ENCODE data around the gene BACH2. TPM values are rescaled to one million over a fixed set of nuclear protein-coding genes. Genes with fewer than 3 reads are reported as not detected.

BACH2 gene
- total and polyA plus RNA-seq, 10 of the 15 experiments (the other 5 are each of a cell fraction or from before 2014, with no cell fraction given) = 0.03 to 0.28 (median 0.04) TPM; not detected in 3

DNA sequence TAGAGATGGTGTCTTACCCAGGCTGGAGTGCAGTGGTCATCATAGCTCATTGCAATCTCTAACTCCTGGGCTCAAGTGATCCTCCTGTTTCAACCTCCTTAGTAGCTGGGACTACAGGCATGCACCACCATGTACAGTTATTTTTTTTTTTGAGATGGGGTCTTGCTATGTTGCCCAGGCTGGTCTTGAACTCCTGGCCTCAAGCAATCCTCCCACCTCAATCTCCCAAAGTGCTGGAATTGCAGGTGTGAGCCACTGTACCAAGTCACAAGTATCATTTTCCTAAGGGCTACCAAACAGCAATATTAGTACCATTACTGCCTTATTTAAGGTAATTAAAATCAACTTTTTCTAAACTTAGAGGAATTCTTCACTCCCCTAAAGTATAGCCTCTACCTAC is 49.4 kb downstream of the BACH2 start:
- Histone ChIP-seq H2AFZ (ENCODE audit: control insufficient read depth, low read depth, low read length) (no peak overlapping the region), H3K4me1 (ENCODE audit: control insufficient read depth, insufficient read depth, low read length) (no peaks in the 10 kb centered on the region), H3K79me2 (ENCODE audit: control insufficient read depth, insufficient read depth, low read length) (no peaks in the 10 kb centered on the region), H3K27ac (ENCODE audit: control insufficient read depth, insufficient read depth) (no peak overlapping the region), H3K36me3 (ENCODE audit: control insufficient read depth in 2 of 2, insufficient read depth in 2 of 2, low read length in 1 of 2) (no peaks in the 10 kb centered on the region), H3K4me3 (no peak overlapping the region), H3K9ac (ENCODE audit: control insufficient read depth, insufficient read depth, low read length) (no peak overlapping the region), H4K20me1 (ENCODE audit: control insufficient read depth, insufficient read depth) (no peaks in the 10 kb centered on the region), H3K9me3 (replicated peaks; ENCODE audit: control insufficient read depth, insufficient read depth, low read length) (no peaks in the 10 kb centered on the region), H3K27me3 (replicated peaks in 1 of 2; ENCODE audit: control insufficient read depth in 2 of 2, insufficient read depth in 2 of 2, low read length in 1 of 2) (peaks cover 0 to 4% of the 10 kb centered on the region in 2 experiments; a peak in 2 of 4 replicates), H3K4me2 (ENCODE audit: control insufficient read depth, insufficient read depth) (no peak overlapping the region)
- SMC1A ChIA-PET (ENCODE audit: uncharacterized antibody, unreplicated experiment) = interaction anchor here (0.7 kb wide), 1 partner anchor 16 kb away, joined by 4 read pairs; no protein-coding TSS in a partner anchor
- DNase-seq (ENCODE audit: low read depth, low spot score) = no peak
- POLR2A ChIA-PET = interaction anchor here (0.7 kb wide), 1 partner anchor 30 kb away, joined by 3 read pairs; no protein-coding TSS in a partner anchor
- in situ Hi-C loops (cut with MboI) = no loop called here
- CTCF ChIA-PET = interaction anchor here (0.6 to 1.0 kb wide), 2 partner anchors 27 to 41 kb away, joined by 3 read pairs; no protein-coding TSS in a partner anchor
- no TSS peak for BruUV-seq (replicated peaks)
- no peak for ATAC-seq
- RAD21 ChIA-PET (ENCODE audit: unreplicated experiment) = no interaction called here
- intact Hi-C loops (cut with micrococcal nuclease; ENCODE audit: unreplicated experiment) = no loop called here
- no peak for FAIRE-seq
- TF ChIP-seq MYC (IDR thresholded peaks at IDR 0.05; ENCODE audit: insufficient read depth, insufficient read length, insufficient replicate concordance, low read length, severe bottlenecking) (no peak), POLR2A (IDR thresholded peaks at IDR 0.05; ENCODE audit: low read depth, low read length) (no peak), SMARCA5 (IDR thresholded peaks at IDR 0.05) (no peak), SIN3A (IDR thresholded peaks at IDR 0.05; ENCODE audit: low read depth, low read length) (no peak), LARP7 (IDR thresholded peaks at IDR 0.05) (no peak), SP1 (IDR thresholded peaks at IDR 0.05; ENCODE audit: low read depth, low read length) (no peak), TCF7 (IDR thresholded peaks at IDR 0.05; ENCODE audit: borderline replicate concordance) (no peak), WRNIP1 (IDR thresholded peaks at IDR 0.05; ENCODE audit: borderline replicate concordance, low read depth, low read length) (no peak), TBL1XR1 (IDR thresholded peaks at IDR 0.05; ENCODE audit: low read depth, low read length) (no peak)
- TF ChIP-seq, protein P1, sequence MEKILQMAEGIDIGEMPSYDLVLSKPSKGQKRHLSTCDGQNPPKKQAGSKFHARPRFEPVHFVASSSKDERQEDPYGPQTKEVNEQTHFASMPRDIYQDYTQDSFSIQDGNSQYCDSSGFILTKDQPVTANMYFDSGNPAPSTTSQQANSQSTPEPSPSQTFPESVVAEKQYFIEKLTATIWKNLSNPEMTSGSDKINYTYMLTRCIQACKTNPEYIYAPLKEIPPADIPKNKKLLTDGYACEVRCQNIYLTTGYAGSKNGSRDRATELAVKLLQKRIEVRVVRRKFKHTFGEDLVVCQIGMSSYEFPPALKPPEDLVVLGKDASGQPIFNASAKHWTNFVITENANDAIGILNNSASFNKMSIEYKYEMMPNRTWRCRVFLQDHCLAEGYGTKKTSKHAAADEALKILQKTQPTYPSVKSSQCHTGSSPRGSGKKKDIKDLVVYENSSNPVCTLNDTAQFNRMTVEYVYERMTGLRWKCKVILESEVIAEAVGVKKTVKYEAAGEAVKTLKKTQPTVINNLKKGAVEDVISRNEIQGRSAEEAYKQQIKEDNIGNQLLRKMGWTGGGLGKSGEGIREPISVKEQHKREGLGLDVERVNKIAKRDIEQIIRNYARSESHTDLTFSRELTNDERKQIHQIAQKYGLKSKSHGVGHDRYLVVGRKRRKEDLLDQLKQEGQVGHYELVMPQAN (conservative IDR thresholded peaks at IDR 0.05) = no peak
- TF ChIP-seq, protein P2, sequence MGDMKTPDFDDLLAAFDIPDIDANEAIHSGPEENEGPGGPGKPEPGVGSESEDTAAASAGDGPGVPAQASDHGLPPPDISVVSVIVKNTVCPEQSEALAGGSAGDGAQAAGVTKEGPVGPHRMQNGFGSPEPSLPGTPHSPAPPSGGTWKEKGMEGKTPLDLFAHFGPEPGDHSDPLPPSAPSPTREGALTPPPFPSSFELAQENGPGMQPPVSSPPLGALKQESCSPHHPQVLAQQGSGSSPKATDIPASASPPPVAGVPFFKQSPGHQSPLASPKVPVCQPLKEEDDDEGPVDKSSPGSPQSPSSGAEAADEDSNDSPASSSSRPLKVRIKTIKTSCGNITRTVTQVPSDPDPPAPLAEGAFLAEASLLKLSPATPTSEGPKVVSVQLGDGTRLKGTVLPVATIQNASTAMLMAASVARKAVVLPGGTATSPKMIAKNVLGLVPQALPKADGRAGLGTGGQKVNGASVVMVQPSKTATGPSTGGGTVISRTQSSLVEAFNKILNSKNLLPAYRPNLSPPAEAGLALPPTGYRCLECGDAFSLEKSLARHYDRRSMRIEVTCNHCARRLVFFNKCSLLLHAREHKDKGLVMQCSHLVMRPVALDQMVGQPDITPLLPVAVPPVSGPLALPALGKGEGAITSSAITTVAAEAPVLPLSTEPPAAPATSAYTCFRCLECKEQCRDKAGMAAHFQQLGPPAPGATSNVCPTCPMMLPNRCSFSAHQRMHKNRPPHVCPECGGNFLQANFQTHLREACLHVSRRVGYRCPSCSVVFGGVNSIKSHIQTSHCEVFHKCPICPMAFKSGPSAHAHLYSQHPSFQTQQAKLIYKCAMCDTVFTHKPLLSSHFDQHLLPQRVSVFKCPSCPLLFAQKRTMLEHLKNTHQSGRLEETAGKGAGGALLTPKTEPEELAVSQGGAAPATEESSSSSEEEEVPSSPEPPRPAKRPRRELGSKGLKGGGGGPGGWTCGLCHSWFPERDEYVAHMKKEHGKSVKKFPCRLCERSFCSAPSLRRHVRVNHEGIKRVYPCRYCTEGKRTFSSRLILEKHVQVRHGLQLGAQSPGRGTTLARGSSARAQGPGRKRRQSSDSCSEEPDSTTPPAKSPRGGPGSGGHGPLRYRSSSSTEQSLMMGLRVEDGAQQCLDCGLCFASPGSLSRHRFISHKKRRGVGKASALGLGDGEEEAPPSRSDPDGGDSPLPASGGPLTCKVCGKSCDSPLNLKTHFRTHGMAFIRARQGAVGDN (IDR thresholded peaks at IDR 0.05) = no peak
- TF ChIP-seq, protein P3, sequence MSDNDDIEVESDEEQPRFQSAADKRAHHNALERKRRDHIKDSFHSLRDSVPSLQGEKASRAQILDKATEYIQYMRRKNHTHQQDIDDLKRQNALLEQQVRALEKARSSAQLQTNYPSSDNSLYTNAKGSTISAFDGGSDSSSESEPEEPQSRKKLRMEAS (IDR thresholded peaks at IDR 0.05; ENCODE audit: low read depth, low read length) = no peak
- TF ChIP-seq, protein P4, sequence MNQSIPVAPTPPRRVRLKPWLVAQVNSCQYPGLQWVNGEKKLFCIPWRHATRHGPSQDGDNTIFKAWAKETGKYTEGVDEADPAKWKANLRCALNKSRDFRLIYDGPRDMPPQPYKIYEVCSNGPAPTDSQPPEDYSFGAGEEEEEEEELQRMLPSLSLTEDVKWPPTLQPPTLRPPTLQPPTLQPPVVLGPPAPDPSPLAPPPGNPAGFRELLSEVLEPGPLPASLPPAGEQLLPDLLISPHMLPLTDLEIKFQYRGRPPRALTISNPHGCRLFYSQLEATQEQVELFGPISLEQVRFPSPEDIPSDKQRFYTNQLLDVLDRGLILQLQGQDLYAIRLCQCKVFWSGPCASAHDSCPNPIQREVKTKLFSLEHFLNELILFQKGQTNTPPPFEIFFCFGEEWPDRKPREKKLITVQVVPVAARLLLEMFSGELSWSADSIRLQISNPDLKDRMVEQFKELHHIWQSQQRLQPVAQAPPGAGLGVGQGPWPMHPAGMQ (IDR thresholded peaks at IDR 0.05; ENCODE audit: borderline replicate concordance) = no peak
- TF ChIP-seq, protein P5, sequence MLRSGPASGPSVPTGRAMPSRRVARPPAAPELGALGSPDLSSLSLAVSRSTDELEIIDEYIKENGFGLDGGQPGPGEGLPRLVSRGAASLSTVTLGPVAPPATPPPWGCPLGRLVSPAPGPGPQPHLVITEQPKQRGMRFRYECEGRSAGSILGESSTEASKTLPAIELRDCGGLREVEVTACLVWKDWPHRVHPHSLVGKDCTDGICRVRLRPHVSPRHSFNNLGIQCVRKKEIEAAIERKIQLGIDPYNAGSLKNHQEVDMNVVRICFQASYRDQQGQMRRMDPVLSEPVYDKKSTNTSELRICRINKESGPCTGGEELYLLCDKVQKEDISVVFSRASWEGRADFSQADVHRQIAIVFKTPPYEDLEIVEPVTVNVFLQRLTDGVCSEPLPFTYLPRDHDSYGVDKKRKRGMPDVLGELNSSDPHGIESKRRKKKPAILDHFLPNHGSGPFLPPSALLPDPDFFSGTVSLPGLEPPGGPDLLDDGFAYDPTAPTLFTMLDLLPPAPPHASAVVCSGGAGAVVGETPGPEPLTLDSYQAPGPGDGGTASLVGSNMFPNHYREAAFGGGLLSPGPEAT (IDR thresholded peaks at IDR 0.05; ENCODE audit: low read depth) = no peak
- TF ChIP-seq, protein P6, sequence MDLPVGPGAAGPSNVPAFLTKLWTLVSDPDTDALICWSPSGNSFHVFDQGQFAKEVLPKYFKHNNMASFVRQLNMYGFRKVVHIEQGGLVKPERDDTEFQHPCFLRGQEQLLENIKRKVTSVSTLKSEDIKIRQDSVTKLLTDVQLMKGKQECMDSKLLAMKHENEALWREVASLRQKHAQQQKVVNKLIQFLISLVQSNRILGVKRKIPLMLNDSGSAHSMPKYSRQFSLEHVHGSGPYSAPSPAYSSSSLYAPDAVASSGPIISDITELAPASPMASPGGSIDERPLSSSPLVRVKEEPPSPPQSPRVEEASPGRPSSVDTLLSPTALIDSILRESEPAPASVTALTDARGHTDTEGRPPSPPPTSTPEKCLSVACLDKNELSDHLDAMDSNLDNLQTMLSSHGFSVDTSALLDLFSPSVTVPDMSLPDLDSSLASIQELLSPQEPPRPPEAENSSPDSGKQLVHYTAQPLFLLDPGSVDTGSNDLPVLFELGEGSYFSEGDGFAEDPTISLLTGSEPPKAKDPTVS (IDR thresholded peaks at IDR 0.05; ENCODE audit: low read depth, low read length) = no peak
